OCI-LY7 (cell line): Measurements from ENCODE around the gene TAP1. TPM values are rescaled to one million over a fixed set of nuclear protein-coding genes. Genes with fewer than 3 reads are reported as not detected.
A peak's percentile ranks its signal among the peaks of the same experiment; 100 is the strongest.

Source experiments
- BruUV-seq: library from RNA; stranded (reverse); fragments of 400-500 nt; replicated peaks from 2 replicates; lab custom pipeline; 2021; lab: Mats Ljungman, UMichigan
- CTCF ChIA-PET: fragments of 300-600 bp; sonication (Branson Sonifier 250); formaldehyde crosslinking; loops from one replicate; lab custom pipeline; 2022; ENCODE audit warnings: antibody characterized with exemption; ENCODE audit not compliant: unreplicated experiment; lab: Charles Lee
- POLR2A ChIA-PET: fragments of 300-600 bp; sonication (Branson Sonifier 250); formaldehyde crosslinking; loops from one replicate; lab custom pipeline; 2022; ENCODE audit warnings: antibody characterized with exemption; lab: Charles Lee
- DNase-seq: peaks from one replicate; pipeline ENCODE4 v3.0.0-alpha.2; 2015; ENCODE audit warnings: low spot score
- H2AFZ ChIP-seq: fragments of 200-600 bp; sonication (generic), shearing (Covaris generic); 2 replicates; pipeline ENCODE4 v1.6.1; 2014; ENCODE audit warnings: mild to moderate bottlenecking, antibody characterized with exemption, low read length, moderate library complexity
- H3K27ac ChIP-seq: fragments of 200-600 bp; sonication (generic); 2 replicates; pipeline ENCODE4 v1.5.1; 2014; ENCODE audit warnings: mixed run types, low read depth, mild to moderate bottlenecking, moderate library complexity, low read length, inconsistent platforms; ENCODE audit not compliant: poor library complexity, severe bottlenecking
- H3K36me3 ChIP-seq: fragments of 200-600 bp; sonication (generic); 2 replicates; pipeline ENCODE4 v1.6.1; 2014; ENCODE audit warnings: mild to moderate bottlenecking, antibody characterized with exemption, low read length, moderate library complexity, mixed read lengths; ENCODE audit not compliant: insufficient read depth
- H3K4me1 ChIP-seq: fragments of 200-600 bp; sonication (generic); 2 replicates; pipeline ENCODE4 v1.5.1; 2014; ENCODE audit warnings: mild to moderate bottlenecking, low read length; ENCODE audit not compliant: insufficient read depth, poor library complexity, severe bottlenecking
- H3K4me2 ChIP-seq: fragments of 200-600 bp; sonication (generic); 2 replicates; pipeline ENCODE4 v1.6.1; 2014; ENCODE audit warnings: mild to moderate bottlenecking, low read length
- H3K4me3 ChIP-seq: fragments of 200-600 bp; sonication (generic); 2 replicates; pipeline ENCODE4 v1.5.1; 2014; ENCODE audit warnings: mild to moderate bottlenecking, low read depth, low read length; ENCODE audit not compliant: poor library complexity, severe bottlenecking
- H3K79me2 ChIP-seq: fragments of 200-600 bp; sonication (generic); 2 replicates; pipeline ENCODE4 v1.6.1; 2016; ENCODE audit warnings: low read depth, mild to moderate bottlenecking, low read length, moderate library complexity, mixed read lengths; ENCODE audit not compliant: insufficient read depth
- H3K9me2 ChIP-seq: fragments of 200-600 bp; sonication (generic); 2 replicates; pipeline ENCODE4 v1.6.1; 2016; ENCODE audit warnings: mild to moderate bottlenecking, low read length, mixed read lengths; ENCODE audit not compliant: insufficient read depth
- H3K9me3 ChIP-seq: fragments of 200-600 bp; sonication (generic); 2 replicates; pipeline ENCODE4 v1.6.1; 2014; ENCODE audit warnings: mild to moderate bottlenecking, mixed run types, low read length, mixed read lengths
- H4K20me1 ChIP-seq: fragments of 200-600 bp; sonication (generic); 2 replicates; pipeline ENCODE4 v1.6.1; 2014; ENCODE audit warnings: mild to moderate bottlenecking, antibody characterized with exemption, low read length, moderate library complexity, mixed read lengths; ENCODE audit not compliant: insufficient read depth
- EZH2phosphoT487 ChIP-seq: fragments of 200-600 bp; sonication (generic); IDR thresholded peaks from 2 replicates; pipeline ENCODE4 v1.6.1; 2018; ENCODE audit warnings: low read depth, borderline replicate concordance, mild to moderate bottlenecking, mixed run types, antibody characterized with exemption, low read length, moderate library complexity, mixed read lengths
- intact Hi-C: fragments of 100-400 bp; cut with micrococcal nuclease; formaldehyde crosslinking; loops from one replicate; pipeline ENCODE4 v1.10.0; 2022; ENCODE audit not compliant: unreplicated experiment
- total RNA-seq, 2 experiments: library from RNA; depleted of rRNA in 1 of 2; stranded (reverse); fragments of >200 nt in 1 of 2; shearing (Covaris generic) in 1 of 2; gene quantifications; 2 replicates each; pipeline ENCODE4 v1.2.3, GENCODE V29; 2014 to 2022
- TF ChIP-seq, protein P1 (sequence below): fragments of 200-600 bp; sonication (generic); conservative IDR thresholded peaks from 2 replicates; pipeline ENCODE4 v1.5.1; 2014; ENCODE audit warnings: mild to moderate bottlenecking, antibody characterized with exemption, low read length, moderate library complexity, mixed read lengths

Gene TAP1
- total RNA-seq, 2 experiments from 2014 or later, result 66.3 to 85.9 TPM

DNA sequence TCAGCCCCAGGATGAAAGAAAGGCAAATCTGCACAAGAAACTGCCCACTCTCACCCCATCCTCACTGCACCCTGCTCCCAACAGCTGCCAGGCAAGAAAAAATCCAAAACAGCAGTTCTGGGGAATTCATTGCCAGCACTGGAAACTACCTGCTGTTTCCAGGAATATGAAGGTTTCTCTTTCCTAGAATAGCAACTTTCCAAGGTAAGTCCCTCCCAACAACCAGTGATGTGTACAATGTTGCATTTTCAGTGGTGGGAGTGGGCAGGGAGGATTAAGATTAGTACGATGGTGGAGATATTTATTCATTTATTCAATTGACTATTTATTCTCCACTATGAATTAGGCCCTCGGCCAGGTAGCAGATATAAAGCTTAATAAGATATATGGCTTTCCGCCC lies 26.5 kb downstream of the TAP1 start:
- Histone ChIP-seq H2AFZ (no peak overlapping the region), H3K9me3 (no peaks in the 10 kb centered on the region), H3K9me2 (no peaks in the 10 kb centered on the region), H3K27ac (no peak overlapping the region), H3K4me1 (peaks cover 1% of the 10 kb centered on the region), H3K36me3 (peaks cover 54% of the 10 kb centered on the region), H3K4me3 (no peak overlapping the region), H3K79me2 (no peaks in the 10 kb centered on the region), H3K4me2 (no peak overlapping the region), H4K20me1 (no peaks in the 10 kb centered on the region)
- CTCF ChIA-PET, result interaction anchor here (1.7 kb wide), 1 partner anchor 11 kb away, joined by 9 read pairs; the partner anchor contains the start of gene TAP2
- POLR2A ChIA-PET, result interaction anchor here (0.7 to 1.0 kb wide), 3 partner anchors 9 to 126 kb away, joined by 3 read pairs; partner anchors contain the start of gene HLA-DMA
- intact Hi-C loops, result no loop called here
- DNase-seq, result no peak
- TF ChIP-seq, protein P1, sequence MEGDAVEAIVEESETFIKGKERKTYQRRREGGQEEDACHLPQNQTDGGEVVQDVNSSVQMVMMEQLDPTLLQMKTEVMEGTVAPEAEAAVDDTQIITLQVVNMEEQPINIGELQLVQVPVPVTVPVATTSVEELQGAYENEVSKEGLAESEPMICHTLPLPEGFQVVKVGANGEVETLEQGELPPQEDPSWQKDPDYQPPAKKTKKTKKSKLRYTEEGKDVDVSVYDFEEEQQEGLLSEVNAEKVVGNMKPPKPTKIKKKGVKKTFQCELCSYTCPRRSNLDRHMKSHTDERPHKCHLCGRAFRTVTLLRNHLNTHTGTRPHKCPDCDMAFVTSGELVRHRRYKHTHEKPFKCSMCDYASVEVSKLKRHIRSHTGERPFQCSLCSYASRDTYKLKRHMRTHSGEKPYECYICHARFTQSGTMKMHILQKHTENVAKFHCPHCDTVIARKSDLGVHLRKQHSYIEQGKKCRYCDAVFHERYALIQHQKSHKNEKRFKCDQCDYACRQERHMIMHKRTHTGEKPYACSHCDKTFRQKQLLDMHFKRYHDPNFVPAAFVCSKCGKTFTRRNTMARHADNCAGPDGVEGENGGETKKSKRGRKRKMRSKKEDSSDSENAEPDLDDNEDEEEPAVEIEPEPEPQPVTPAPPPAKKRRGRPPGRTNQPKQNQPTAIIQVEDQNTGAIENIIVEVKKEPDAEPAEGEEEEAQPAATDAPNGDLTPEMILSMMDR, result no peak
- TF ChIP-seq EZH2phosphoT487, result no peak
- BruUV-seq, result no TSS peak

DNA sequence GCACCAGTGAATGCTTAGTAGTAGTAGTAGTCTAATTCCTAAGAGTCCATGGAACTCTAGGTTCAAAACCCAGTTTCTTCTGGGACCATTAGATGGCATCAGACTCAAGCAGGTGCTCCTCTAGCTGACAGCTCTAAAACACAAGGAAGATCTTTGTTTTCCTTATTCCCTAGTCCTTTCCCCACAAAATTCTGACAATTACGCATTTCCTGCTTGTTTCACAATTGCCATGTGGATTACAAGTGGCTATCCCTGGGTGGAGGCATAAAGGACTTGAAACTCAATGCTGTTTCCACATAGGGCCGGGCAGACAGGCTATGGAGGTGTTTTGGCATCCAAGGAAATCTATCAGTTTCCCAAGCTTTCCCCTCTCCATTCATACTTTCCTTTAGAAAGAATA lies 27.5 kb downstream of the TAP1 start:
- H3K27ac ChIP-seq, result no peak overlapping the region
- no peak for DNase-seq
- H2AFZ ChIP-seq, result no peak overlapping the region
- no peaks in the 10 kb centered on the region for H3K9me2 ChIP-seq
- H3K4me1 ChIP-seq, result peaks cover 12% of the 10 kb centered on the region
- no peak for TF ChIP-seq EZH2phosphoT487
- TF ChIP-seq, protein P1, result peak; percentile 73
- H3K79me2 ChIP-seq, result no peaks in the 10 kb centered on the region
- H3K4me3 ChIP-seq, result no peak overlapping the region
- ChIA-PET POLR2A (interaction anchor here (0.8 to 1.4 kb wide), 3 partner anchors 12 to 34 kb away, joined by 4 to 5 read pairs (median 4); partner anchors contain the start of gene TAP2), CTCF (interaction anchor here (0.8 to 1.0 kb wide), 2 partner anchors 12 to 42 kb away, joined by 3 to 4 read pairs; partner anchors contain the start of gene TAP2)
- no peak overlapping the region for H3K4me2 ChIP-seq
- no peaks in the 10 kb centered on the region for H4K20me1 ChIP-seq
- peaks cover 43% of the 10 kb centered on the region for H3K36me3 ChIP-seq
- intact Hi-C loops, result no loop called here
- BruUV-seq, result no TSS peak
- no peaks in the 10 kb centered on the region for H3K9me3 ChIP-seq

DNA sequence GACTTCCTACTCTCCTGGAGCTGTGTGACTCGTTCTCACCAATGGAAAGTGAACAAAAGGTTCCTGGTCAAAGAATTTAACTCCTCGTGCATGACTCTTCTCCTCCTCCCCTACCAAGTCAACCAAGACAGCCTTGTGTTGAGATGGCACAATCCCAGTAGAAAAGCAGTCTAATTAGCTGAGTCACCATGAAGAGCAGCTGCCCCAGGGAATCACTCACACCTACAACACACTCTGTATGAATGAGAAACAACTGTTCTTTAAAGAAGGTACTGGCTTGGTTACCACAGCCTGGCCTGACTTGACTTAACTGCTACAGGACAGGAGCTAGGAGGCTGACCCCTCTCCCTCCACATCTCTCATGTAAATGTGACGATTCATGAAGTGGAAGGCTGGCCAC lies 33.8 kb downstream of the TAP1 start:
- intact Hi-C loops, result no loop called here
- POLR2A ChIA-PET, result interaction anchor here (0.6 to 2.5 kb wide), 3 partner anchors 10 to 19 kb away, joined by 3 to 11 read pairs (median 4); partner anchors contain the start of gene TAP2
- Histone ChIP-seq H4K20me1 (no peaks in the 10 kb centered on the region), H3K4me2 (peak overlapping the region; percentile 6; the same call in 1 of the 2 replicates), H3K4me1 (peaks cover 71% of the 10 kb centered on the region), H3K36me3 (peaks cover 4% of the 10 kb centered on the region; the same call in 1 of the 2 replicates), H2AFZ (no peak overlapping the region), H3K9me2 (no peaks in the 10 kb centered on the region), H3K9me3 (no peaks in the 10 kb centered on the region), H3K79me2 (peaks cover 2% of the 10 kb centered on the region; the same call in 1 of the 2 replicates), H3K4me3 (no peak overlapping the region), H3K27ac (no peak overlapping the region)
- CTCF ChIA-PET, result no interaction called here
- DNase-seq, result no peak
- no TSS peak for BruUV-seq
- TF ChIP-seq, protein P1, result no peak
- TF ChIP-seq EZH2phosphoT487, result no peak
